Lower leg skin (tissue), 3 donors: ENCODE measurements around the gene TMEM98.

Experiments
- POLR2A ChIP-seq, 2 donors: fragments of 450-650 bp; IDR thresholded peaks; one replicate each; pipeline ENCODE4 v1.6.1; 2016 to 2017; ENCODE audit warnings: antibody characterized with exemption in 2 of 2, mild to moderate bottlenecking in 1 of 2, moderate library complexity in 1 of 2
- TF ChIP-seq, protein P1 (sequence below), 3 donors: fragments of 450-650 bp; IDR thresholded peaks; one replicate each; pipeline ENCODE4 v1.5.1; 2016; ENCODE audit warnings: antibody characterized with exemption in 3 of 3, mild to moderate bottlenecking in 3 of 3, moderate library complexity in 2 of 3

DNA sequence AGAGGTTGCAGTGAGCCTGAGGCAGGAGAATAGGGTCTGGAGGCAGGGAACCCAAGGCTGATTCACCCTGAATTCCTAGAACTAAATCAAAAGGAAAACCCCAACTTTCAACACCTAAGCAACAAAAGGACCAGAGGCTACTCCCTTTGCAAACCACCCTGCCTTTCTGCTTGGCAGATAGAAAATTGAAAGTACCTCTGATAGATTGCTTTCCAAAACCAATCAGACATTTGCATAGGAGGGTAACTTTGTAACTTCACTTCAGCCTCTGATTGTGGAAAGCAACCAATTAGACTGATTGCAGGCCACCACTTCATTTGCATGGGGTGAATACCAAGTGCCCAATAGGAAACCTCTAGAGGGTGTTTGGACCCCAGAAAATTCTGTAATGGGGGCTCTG is 10.9 kb upstream of the TMEM98 start:
- TF ChIP-seq, protein P1, sequence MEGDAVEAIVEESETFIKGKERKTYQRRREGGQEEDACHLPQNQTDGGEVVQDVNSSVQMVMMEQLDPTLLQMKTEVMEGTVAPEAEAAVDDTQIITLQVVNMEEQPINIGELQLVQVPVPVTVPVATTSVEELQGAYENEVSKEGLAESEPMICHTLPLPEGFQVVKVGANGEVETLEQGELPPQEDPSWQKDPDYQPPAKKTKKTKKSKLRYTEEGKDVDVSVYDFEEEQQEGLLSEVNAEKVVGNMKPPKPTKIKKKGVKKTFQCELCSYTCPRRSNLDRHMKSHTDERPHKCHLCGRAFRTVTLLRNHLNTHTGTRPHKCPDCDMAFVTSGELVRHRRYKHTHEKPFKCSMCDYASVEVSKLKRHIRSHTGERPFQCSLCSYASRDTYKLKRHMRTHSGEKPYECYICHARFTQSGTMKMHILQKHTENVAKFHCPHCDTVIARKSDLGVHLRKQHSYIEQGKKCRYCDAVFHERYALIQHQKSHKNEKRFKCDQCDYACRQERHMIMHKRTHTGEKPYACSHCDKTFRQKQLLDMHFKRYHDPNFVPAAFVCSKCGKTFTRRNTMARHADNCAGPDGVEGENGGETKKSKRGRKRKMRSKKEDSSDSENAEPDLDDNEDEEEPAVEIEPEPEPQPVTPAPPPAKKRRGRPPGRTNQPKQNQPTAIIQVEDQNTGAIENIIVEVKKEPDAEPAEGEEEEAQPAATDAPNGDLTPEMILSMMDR (IDR thresholded peaks at IDR 0.05): no peak
- TF ChIP-seq POLR2A (IDR thresholded peaks at IDR 0.05): no peak
